ENCODE results near the gene PDK3.

PDK3 gene

GRCh38 chrX:24464836-24465531 is at the start of gene PDK3:
Gene PDK3, plus strand, starts transcription at chrX:24465286. Its CDS starts 170 bp downstream, at chrX:24465456.
- peak; percentile 80 for DNase-seq

- DNase-seq = no peak
Observed at GRCh38 chrX:24415921-24416320, 49.2 kb upstream of the PDK3 start.

GRCh38 chrX:24423960-24424359 is 41.1 kb upstream of the PDK3 start:
- no peak for DNase-seq

DNA sequence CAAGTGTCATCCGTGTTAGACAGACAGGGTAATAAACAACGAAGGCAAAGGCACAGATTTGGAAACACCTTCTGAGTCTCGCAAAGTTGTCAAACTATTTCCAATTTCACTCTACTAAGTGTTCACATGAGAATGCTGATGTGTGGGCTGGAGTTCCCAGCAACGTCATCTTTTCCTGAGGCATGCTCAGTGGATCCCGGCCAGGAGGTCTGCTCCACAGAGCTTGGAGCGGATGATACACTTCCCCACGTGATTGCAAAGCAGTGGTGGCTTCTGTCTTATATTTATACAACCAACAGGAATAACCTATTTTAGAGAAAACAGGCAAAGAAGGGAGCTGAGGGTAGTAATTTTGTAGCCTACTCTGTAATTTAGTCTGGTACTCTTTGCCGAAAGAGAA is 40.1 kb upstream of the PDK3 start:
- no peak for DNase-seq

DNA sequence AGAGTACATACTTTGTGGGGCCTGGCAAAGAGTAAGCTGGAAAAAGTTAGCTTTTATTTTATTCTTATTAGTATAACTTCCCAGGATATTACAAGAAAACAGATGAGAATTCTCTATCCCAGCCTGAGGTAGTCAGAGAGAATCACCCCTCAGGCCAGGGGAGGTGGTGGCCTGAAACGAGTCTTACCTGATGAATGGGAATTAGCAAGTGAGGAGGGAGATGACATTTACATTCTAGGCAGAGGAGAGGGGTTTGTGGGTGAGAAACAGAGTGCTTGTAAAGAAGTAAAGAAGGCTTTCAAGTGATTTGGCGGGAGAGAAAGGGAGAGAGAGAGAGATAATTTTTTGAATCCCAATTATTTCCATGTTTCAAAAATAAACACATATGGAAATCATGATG is 39.3 kb upstream of the PDK3 start:
- DNase-seq = no peak

GRCh38 chrX:24426340-24426913 is 38.7 kb upstream of the PDK3 start:
- no peak for DNase-seq

DNA sequence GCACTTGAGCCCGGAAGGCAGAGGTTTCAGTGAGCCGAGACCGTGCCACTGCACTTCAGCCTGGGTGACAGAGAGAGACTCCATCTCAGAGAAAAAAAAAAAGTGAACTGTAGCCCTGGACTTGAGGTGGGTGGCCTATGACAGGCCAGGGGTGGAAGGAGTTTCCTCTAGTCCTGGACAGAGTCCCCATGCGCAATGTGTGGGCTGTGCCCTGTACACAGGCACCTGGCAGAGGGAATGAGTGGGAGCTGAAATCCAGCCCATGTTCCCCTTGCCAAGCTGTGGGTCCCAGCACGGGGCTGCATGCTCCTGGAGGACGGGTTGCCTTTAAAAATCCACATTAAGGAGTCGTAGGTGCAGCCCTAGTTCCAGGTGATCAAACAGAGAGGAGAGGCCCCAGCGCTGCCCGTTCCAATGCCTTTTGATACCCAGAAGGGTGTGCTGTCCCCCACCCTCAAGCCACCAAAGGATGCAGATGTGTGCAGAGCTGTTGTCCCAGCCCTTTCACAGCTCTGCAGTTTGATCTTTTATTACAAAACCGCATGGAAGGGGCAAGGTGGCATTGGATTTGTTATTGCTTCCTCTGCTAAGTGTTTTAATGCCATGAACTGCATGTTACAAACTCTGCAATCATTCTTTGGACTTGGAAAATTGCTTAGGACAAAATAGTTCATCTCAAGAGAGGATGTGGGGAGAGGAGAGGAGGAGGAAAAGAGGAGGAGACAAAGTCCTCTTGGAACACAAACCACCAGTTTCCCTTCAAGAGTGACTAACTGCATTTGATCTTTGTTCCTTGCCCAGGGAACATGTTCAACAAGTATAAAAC is 38.0 kb upstream of the PDK3 start:
- DNase-seq = no peak

GRCh38 chrX:24427747-24428019 is 37.4 kb upstream of the PDK3 start:
- no peak for DNase-seq

- no peak for DNase-seq
Observed at GRCh38 chrX:24428516-24428915, 36.6 kb upstream of the PDK3 start.

DNA sequence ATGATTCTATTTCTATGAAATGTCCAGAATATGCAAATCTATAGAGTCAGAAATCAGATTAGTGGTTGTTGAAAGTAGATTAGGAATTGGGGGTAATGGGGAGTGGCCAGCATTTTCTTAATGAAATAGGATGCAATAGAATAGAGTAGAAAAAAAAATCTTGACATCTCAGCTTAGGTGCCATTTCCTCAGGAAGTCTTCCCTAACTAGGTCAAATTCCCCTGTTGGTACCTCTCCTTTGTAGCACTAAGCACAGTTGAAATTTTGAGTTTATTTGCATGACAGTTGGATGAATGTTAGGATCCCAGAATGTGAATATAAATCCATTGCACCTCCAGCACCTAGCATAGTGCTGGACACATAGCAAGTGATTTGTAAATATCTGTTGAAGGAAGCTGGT is 30.0 kb upstream of the PDK3 start:
- DNase-seq = no peak

DNA sequence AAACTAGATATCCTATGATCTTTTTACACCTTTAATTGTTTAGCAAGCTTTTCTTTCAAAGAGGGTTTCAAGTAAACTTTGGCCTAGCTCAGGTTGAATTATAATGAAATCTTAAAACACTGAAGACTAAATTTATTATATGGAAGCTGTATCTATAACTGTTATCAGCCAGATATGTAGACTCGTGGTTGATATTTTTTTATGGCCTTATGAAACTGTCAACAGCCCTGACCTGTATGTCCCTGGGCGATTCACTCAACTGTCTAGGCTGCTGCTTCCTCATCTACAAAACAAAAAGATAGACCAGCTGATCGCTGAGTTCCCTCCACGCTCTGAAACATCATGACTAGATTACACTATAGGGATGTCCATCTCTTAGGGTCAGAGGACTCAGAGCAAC is 21.2 kb upstream of the PDK3 start:
- DNase-seq = no peak

- no peak for DNase-seq
Observed at GRCh38 chrX:24444645-24445044, 20.4 kb upstream of the PDK3 start.

- no peak for DNase-seq
Observed at GRCh38 chrX:24448762-24449250, 16.3 kb upstream of the PDK3 start.

GRCh38 chrX:24463077-24463476 is 2.0 kb upstream of the PDK3 start:
- no peak for DNase-seq

- no peak for DNase-seq
Observed at GRCh38 chrX:24464498-24464835, 619 bp upstream of the PDK3 start.

DNA sequence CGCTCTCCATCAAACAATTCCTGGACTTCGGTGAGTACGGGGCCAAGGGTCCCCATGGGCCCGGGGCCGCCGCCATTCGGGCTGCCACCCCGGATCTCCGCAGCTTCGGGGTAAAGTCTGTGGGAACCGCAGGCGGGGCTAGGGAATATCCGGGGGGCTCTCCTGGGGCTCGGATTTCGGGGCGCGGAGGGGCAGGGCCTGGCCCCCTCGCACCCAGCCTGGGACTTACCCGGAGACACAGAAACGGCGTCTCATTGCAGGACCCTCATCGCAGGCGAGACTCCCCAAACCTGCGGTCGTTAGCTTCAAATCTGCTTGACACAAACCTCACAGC is 413 bp downstream of the PDK3 start:
- no peak for DNase-seq

DNA sequence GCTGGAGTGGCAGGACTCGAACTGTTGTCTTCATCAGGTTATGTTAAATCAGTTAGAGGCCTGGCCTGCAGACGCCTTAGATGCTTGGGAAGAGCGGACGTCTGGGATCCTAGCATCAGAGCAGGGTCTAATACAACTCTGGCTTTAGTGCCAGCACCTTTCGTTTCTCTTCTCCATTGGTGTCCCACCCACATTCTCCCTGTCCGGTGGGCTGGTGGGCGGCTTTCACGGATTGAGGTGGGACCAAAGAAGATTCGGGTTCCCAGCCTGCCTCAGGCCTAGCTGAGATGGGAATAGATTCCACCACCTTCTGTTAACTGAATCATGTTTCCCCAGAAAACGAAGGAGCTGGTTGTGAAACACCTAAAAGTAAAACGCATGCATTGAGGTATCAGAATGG is 939 bp downstream of the PDK3 start:
- DNase-seq = no peak

GRCh38 chrX:24468245-24468644 is 3.2 kb downstream of the PDK3 start:
- DNase-seq = no peak

- DNase-seq = no peak
Observed at GRCh38 chrX:24471808-24472207, 6.7 kb downstream of the PDK3 start.

GRCh38 chrX:24475480-24475879 is 10.4 kb downstream of the PDK3 start:
- DNase-seq = no peak

DNA sequence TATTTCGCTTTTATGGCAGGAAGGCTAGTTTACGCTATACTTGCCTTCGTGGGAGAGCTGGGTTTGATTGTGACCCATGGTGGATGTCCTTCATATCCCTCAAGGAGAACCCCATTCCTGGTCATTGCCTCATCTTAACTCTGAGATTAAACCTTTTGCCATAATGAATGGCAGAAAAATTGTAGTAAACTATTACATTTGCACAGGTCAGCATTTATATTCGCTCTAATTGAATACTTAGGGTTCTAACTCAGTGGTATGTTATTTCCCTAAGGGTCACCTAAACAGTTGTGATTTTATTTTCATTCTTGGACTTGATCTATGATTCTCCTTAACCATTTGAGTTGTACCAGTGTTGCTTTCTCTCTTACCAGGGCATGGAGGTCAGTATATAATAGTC is 13.4 kb downstream of the PDK3 start:
- DNase-seq = no peak

- peak; percentile 38 for DNase-seq
Observed at GRCh38 chrX:24479924-24480323, 14.8 kb downstream of the PDK3 start.

- no peak for DNase-seq
Observed at GRCh38 chrX:24480400-24480865, 15.3 kb downstream of the PDK3 start.

DNA sequence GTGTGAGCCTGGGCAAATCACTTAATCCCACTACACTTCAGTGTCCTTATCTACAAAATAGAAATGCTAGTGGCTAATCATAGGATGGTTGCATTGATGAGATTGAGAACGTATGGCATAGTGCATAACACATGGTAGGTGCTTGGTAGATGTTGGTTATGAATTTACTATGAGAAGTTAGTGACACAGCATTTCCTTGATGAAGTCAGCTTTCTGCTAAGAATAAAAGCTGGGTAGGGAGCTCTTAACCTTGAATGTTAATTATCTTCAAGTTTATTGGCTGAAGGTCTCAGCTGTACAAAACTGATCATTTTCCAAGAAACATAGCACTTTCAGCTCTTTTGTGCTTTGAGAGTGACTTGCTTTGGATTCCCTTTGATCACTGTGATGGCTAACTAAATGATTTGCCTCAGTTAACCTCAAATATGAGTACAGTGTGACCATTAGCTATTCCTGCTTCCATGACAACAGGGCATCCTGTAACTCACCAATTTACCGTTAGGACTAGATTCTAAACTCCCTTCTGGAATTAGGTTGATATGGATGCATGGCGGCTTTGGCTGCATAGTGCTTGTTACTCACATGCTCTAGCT is 17.8 kb downstream of the PDK3 start:
- no peak for DNase-seq

All from stimulated activated CD4-positive, alpha-beta T cell treated with anti-CD3 and anti-CD28 coated beads, Interleukin-12 subunit alpha, Interleukin-12 subunit beta, amount 100 ng/mL, for 4 hours (primary cell).